Mucosa of gallbladder (tissue), 1 donor: Measurements from ENCODE around the gene TSPY10. TPM values are rescaled to one million over a fixed set of nuclear protein-coding genes. Genes with fewer than 3 reads are reported as not detected.
"Not testable (repeated sequence)": the region's sequence is repeated elsewhere in the genome, so short reads cannot be mapped to it uniquely, and the experiment has no call there.

ENCODE experiments used
- DNase-seq: peaks from one replicate; pipeline ENCODE4 v3.0.0-alpha.2; 2020; ENCODE audit warnings: low spot score
- total RNA-seq: library from RNA; stranded (reverse); gene quantifications from one replicate; pipeline ENCODE4 v1.2.1, GENCODE V29; 2021
- donor health status: DM: no; HTN: no; CAD: no.

The TSPY10 gene, protein sequence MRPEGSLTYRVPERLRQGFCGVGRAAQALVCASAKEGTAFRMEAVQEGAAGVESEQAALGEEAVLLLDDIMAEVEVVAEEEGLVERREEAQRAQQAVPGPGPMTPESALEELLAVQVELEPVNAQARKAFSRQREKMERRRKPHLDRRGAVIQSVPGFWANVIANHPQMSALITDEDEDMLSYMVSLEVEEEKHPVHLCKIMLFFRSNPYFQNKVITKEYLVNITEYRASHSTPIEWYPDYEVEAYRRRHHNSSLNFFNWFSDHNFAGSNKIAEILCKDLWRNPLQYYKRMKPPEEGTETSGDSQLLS
- total RNA-seq: not detected

DNA sequence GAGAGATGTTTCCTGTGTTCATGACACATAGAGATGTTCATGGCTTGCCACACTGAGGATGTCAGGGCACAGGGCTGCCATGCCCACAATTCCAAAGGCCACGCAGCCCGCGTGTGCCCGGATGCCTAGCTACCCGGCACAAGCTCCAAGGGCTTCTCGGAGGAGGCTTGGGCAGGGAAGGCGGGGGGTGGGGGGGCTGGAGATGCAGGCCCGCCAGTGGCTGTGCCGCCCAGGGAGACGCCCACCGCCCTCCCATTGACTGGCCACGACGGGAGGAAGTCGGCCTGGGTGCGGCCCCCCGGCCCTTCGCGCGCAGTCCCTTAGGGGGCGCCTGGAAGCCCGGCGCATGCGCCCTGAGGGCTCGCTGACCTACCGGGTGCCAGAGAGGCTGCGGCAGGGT lies at the start of gene TSPY10:
Gene TSPY10, plus strand, starts transcription at position 301 of the 400 bp plus-strand sequence. Its CDS starts 46 bp downstream, at position 347.
- DNase-seq: not testable (repeated sequence)

DNA sequence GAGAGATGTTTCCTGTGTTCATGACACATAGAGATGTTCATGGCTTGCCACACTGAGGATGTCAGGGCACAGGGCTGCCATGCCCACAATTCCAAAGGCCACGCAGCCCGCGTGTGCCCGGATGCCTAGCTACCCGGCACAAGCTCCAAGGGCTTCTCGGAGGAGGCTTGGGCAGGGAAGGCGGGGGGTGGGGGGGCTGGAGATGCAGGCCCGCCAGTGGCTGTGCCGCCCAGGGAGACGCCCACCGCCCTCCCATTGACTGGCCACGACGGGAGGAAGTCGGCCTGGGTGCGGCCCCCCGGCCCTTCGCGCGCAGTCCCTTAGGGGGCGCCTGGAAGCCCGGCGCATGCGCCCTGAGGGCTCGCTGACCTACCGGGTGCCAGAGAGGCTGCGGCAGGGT lies 40.7 kb upstream of the TSPY10 start, which contains the start of gene TSPY9:
Gene TSPY9, plus strand, starts transcription at position 301 of the 400 bp plus-strand sequence. Its CDS starts 46 bp downstream, at position 347.
- not testable (repeated sequence) for DNase-seq

DNA sequence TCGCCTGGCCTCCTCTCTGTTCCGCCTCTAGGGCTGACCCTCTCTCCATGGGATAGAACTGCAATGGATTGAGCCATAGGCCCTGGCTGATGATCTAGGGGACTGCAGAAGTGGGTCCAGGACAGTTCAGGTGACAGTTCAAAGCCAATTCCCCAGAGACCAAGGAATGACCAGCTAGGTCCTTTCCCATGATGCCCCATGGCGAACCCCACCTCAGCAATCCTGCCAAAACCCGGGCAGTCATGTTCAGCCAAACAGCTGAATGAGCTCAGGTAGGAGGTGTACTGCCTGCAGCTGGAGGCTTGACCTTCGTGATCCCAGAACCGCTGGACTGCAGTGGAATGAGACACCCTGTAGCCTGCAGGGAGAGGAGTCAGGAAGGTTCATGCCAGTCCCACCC lies 23.3 kb upstream of the TSPY10 start:
- not testable (repeated sequence) for DNase-seq

DNA sequence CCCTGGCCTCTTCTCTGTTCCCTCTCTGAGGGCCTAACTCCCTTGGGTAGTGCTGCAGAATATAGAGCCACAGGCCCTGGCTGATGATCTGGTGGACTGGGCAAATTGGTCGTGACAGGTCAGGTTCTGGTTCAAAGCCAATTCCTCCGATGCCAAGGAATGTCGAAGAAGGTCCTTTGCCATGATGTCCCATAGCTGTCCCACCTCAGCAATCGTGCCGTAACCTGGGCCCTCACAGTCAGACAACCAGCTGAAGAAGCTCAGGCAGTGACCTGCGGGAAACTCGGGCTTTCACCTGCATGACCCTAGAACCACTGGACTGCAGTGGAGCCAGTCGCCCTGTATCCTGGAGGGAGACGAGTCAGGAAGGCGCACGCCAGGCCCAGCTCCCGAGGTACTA lies 11.4 kb upstream of the TSPY10 start:
- not testable (repeated sequence) for DNase-seq

Other genes starting within 250 kb of the TSPY10 start
- not detected for gene TSPY4, start 190.4 kb upstream of the TSPY10 start, total RNA-seq
- gene TSPY8, start 170.1 kb upstream of the TSPY10 start, total RNA-seq: not detected
- not detected for gene TSPY3, start 129.5 kb upstream of the TSPY10 start, total RNA-seq
- gene TSPY1, start 60.9 kb upstream of the TSPY10 start, total RNA-seq: not detected
- not detected for gene TSPY9, start 40.6 kb upstream of the TSPY10 start, total RNA-seq